Lower leg skin (tissue), 4 donors: ENCODE measurements around the gene ARHGEF2. TPM values are rescaled to one million over a fixed set of nuclear protein-coding genes. Genes with fewer than 3 reads are reported as not detected.

Experiments
- DNase-seq, 2 donors: peaks; one replicate each; pipeline ENCODE4 v3.0.0-alpha.2; 2019; ENCODE audit warnings: low spot score in 2 of 2
- H3K4me3 ChIP-seq: fragments of 200-600 bp; sonication (generic); 2 replicates; pipeline ENCODE4 v1.5.1; 2017; ENCODE audit warnings: mild to moderate bottlenecking, low read depth; ENCODE audit not compliant: poor library complexity, severe bottlenecking
- POLR2A ChIP-seq, 2 donors: fragments of 450-650 bp; IDR thresholded peaks; one replicate each; pipeline ENCODE4 v1.6.1; 2016 to 2017; ENCODE audit warnings: antibody characterized with exemption in 2 of 2, mild to moderate bottlenecking in 1 of 2, moderate library complexity in 1 of 2
- WGBS, 2 donors: methylation state at CpG; one replicate each; pipeline ENCODE4 v1.1.5; 2018; 5-methylcytosine and 5-hydroxymethylcytosine counted together
- intact Hi-C: fragments of 100-400 bp; cut with DNase I; formaldehyde crosslinking; loops from one replicate; pipeline ENCODE4 v1.15.0; 2023; ENCODE audit warnings: low total_unique reads
- total RNA-seq, 4 donors: library from RNA; depleted of rRNA; stranded (reverse); fragments of >200 nt; gene quantifications; one replicate each; pipeline ENCODE4 v1.1.0, GENCODE V29; 2016
- TF ChIP-seq, protein P1 (sequence below), 3 donors: fragments of 450-650 bp; IDR thresholded peaks; one replicate each; pipeline ENCODE4 v1.5.1; 2016; ENCODE audit warnings: antibody characterized with exemption in 3 of 3, mild to moderate bottlenecking in 3 of 3, moderate library complexity in 2 of 3

The ARHGEF2 gene
- total RNA-seq, 4 donors from 2014 or later: 18.7 to 35.5 (median 28.3) TPM

DNA sequence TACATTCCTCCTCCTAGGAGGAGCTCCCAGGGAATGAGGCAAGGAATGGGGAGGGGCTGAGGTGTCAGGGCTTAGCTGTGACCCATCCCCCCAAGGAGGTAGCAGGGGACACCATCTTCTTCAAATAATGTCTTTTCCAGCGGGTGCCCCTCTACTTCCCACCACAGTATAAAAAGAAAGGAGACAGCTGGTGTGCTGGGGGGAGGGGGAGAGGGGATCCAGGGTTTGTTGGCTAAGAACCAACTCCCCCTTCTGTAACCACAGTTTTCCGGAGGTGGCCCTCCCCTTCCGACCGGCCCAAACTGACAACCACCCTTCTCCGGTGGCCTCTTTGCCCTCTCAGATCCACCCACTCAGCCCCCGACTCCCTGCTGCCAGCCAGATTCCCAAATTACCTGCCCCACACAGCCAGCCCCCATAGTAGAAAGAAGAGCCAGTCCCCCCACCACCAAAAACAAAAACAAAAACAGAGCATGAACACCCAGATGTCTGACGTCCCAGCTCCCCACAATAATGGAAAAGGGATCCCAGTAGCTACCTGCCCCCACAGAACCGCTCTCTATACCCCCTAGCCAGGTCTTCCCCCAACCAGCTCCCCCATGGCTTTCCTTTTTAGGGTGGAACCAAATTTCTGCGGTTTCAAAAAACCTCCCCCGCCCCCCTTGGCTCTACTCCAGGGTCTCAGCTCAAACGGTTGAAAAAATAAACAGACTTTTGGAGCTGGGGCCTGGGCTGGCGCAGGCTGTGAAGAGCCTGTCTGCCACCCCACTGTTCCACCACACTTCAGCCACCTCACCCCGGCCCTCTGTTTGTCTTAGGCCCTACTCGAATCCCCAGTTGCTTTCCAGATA lies 2.1 kb downstream of the ARHGEF2 start:
- 21 to 24% methylated on average over 14 of the region's 14 CpGs for WGBS, 2 donors
- H3K4me3 ChIP-seq: peak overlapping the region; percentile 7
- no peak for TF ChIP-seq POLR2A (IDR thresholded peaks at IDR 0.05)
- TF ChIP-seq, protein P1, sequence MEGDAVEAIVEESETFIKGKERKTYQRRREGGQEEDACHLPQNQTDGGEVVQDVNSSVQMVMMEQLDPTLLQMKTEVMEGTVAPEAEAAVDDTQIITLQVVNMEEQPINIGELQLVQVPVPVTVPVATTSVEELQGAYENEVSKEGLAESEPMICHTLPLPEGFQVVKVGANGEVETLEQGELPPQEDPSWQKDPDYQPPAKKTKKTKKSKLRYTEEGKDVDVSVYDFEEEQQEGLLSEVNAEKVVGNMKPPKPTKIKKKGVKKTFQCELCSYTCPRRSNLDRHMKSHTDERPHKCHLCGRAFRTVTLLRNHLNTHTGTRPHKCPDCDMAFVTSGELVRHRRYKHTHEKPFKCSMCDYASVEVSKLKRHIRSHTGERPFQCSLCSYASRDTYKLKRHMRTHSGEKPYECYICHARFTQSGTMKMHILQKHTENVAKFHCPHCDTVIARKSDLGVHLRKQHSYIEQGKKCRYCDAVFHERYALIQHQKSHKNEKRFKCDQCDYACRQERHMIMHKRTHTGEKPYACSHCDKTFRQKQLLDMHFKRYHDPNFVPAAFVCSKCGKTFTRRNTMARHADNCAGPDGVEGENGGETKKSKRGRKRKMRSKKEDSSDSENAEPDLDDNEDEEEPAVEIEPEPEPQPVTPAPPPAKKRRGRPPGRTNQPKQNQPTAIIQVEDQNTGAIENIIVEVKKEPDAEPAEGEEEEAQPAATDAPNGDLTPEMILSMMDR (IDR thresholded peaks at IDR 0.05): no peak
- intact Hi-C loops: no loop called here
- peak; percentile 68 to 94 for DNase-seq

- WGBS, 2 donors: 36 to 42% methylated on average over 4 of the region's 4 CpGs
- DNase-seq: no peak
- no peak for TF ChIP-seq POLR2A (IDR thresholded peaks at IDR 0.05)
- TF ChIP-seq, protein P1 (IDR thresholded peaks at IDR 0.05): no peak
- H3K4me3 ChIP-seq: no peak overlapping the region
- intact Hi-C loops: no loop called here
Observed at GRCh38 chr1:155975375-155976061, 2.8 kb downstream of the ARHGEF2 start.

GRCh38 chr1:155974208-155975115 lies 3.9 kb downstream of the ARHGEF2 start:
- no peak for TF ChIP-seq POLR2A (IDR thresholded peaks at IDR 0.05)
- TF ChIP-seq, protein P1 (IDR thresholded peaks at IDR 0.05): no peak
- intact Hi-C loops: no loop called here
- H3K4me3 ChIP-seq: no peak overlapping the region
- DNase-seq: no peak
- 55% methylated on average over 13 of the region's 13 CpGs for WGBS, 2 donors

DNA sequence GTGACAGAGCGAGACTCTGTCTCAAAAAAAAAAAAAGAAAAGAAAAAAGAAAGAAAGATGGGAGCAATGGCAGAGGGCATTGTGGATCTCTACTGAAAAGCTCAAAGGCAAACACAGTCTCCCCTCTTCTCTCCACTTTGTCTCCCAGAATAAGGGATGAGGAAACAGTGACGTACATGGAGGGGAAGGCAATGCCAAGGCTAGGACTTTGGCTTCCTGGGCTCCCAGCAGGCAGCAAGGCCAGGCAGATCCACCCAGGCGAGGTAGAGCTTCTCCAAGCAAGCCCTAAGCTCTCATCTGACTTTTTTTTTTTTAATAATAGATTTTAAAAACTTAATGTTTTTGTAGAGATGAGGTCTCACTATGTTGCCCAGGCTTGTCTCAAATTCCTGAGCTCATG lies 4.6 kb downstream of the ARHGEF2 start:
- intact Hi-C loops: no loop called here

More for the DNA sequence above, 4.6 kb downstream of the ARHGEF2 start:
- H3K4me3 ChIP-seq: no peak overlapping the region
- TF ChIP-seq POLR2A (IDR thresholded peaks at IDR 0.05): no peak
- TF ChIP-seq, protein P1 (IDR thresholded peaks at IDR 0.05): no peak
- no peak for DNase-seq
- 79 to 81% methylated on average over 3 of the region's 3 CpGs for WGBS, 2 donors
